ENCODE results near the gene PTPRD. TPM values are rescaled to one million over a fixed set of nuclear protein-coding genes. Genes with fewer than 3 reads are reported as not detected.

The PTPRD gene
- total RNA-seq, 3 donors from 2014 or later (not counting 1 experiment from before 2014, with no cell fraction given): 0.05 to 0.68 TPM; not detected in 1

- no peak overlapping the region for H3K4me3 Mint-ChIP-seq
- no peak for TF ChIP-seq CTCF (IDR thresholded peaks at IDR 0.05)
- H3K27me3 Mint-ChIP-seq (ENCODE audit: low read depth in 2 of 2): no peaks in the 10 kb centered on the region
- no peaks in the 10 kb centered on the region for H3K4me1 Mint-ChIP-seq
- H3K36me3 ChIP-seq (ENCODE audit: control insufficient read depth, insufficient read depth, low read length): no peaks in the 10 kb centered on the region
- no peak overlapping the region for H3K27ac Mint-ChIP-seq
- H3K9me3 Mint-ChIP-seq: peaks cover 0 to 3% of the 10 kb centered on the region in 2 donors
- intact Hi-C loops (cut with micrococcal nuclease): no loop called here
- no peaks in the 10 kb centered on the region for H3K36me3 Mint-ChIP-seq
- DNase-seq: no peak
- WGBS (ENCODE audit: insufficient coverage): 85% methylated on average over 2 of the region's 4 CpGs
- no peaks in the 10 kb centered on the region for H3K9me3 ChIP-seq (ENCODE audit: control insufficient read depth, insufficient read depth, low read length)
- H3K4me1 ChIP-seq (ENCODE audit: control insufficient read depth, insufficient read depth, low read length): no peaks in the 10 kb centered on the region
- H3K27ac ChIP-seq (ENCODE audit: low read length): no peak overlapping the region
- no peaks in the 10 kb centered on the region for H3K27me3 ChIP-seq (ENCODE audit: control insufficient read depth, insufficient read depth, low read length)
- ATAC-seq: no peak
- H3K4me3 ChIP-seq (ENCODE audit: low read length): no peak overlapping the region
Observed at GRCh38 chr9:8718121-8718725, 1894.6 kb downstream of the PTPRD start.

GRCh38 chr9:8717146-8717545 lies 1895.7 kb downstream of the PTPRD start:
- ATAC-seq (no peak), DNase-seq (no peak)
- Histone ChIP-seq H3K27me3 (ENCODE audit: control insufficient read depth, insufficient read depth, low read length) (no peaks in the 10 kb centered on the region), H3K4me1 (ENCODE audit: control insufficient read depth, insufficient read depth, low read length) (no peaks in the 10 kb centered on the region), H3K27ac (ENCODE audit: low read length) (no peak overlapping the region), H3K4me3 (ENCODE audit: low read length) (no peak overlapping the region), H3K36me3 (ENCODE audit: control insufficient read depth, insufficient read depth, low read length) (no peaks in the 10 kb centered on the region), H3K9me3 (ENCODE audit: control insufficient read depth, insufficient read depth, low read length) (no peaks in the 10 kb centered on the region)
- Mint-ChIP-seq H3K36me3 (no peaks in the 10 kb centered on the region), H3K27me3 (ENCODE audit: low read depth in 2 of 2) (no peaks in the 10 kb centered on the region), H3K9me3 (peaks cover 0 to 3% of the 10 kb centered on the region in 2 donors), H3K4me1 (no peaks in the 10 kb centered on the region), H3K27ac (no peak overlapping the region), H3K4me3 (no peak overlapping the region)
- TF ChIP-seq CTCF (IDR thresholded peaks at IDR 0.05): no peak
- intact Hi-C loops (cut with micrococcal nuclease): no loop called here
- 80% methylated on average over 1 of the region's 3 CpGs for WGBS (ENCODE audit: insufficient coverage)

- H3K27ac ChIP-seq (ENCODE audit: low read length): no peak overlapping the region
- H3K27me3 ChIP-seq (ENCODE audit: control insufficient read depth, insufficient read depth, low read length): no peaks in the 10 kb centered on the region
- no peaks in the 10 kb centered on the region for H3K4me1 ChIP-seq (ENCODE audit: control insufficient read depth, insufficient read depth, low read length)
- no peaks in the 10 kb centered on the region for H3K9me3 ChIP-seq (ENCODE audit: control insufficient read depth, insufficient read depth, low read length)
- ATAC-seq (no peak), DNase-seq (no peak)
- Mint-ChIP-seq H3K4me1 (no peaks in the 10 kb centered on the region), H3K36me3 (no peaks in the 10 kb centered on the region), H3K27ac (no peak overlapping the region), H3K27me3 (ENCODE audit: low read depth in 2 of 2) (no peaks in the 10 kb centered on the region), H3K9me3 (peaks cover 0 to 3% of the 10 kb centered on the region in 2 donors), H3K4me3 (no peak overlapping the region)
- H3K4me3 ChIP-seq (ENCODE audit: low read length): no peak overlapping the region
- H3K36me3 ChIP-seq (ENCODE audit: control insufficient read depth, insufficient read depth, low read length): no peaks in the 10 kb centered on the region
- WGBS (ENCODE audit: insufficient coverage): no CpG with 5 or more reads among the region's 2 CpGs
- intact Hi-C loops (cut with micrococcal nuclease): no loop called here
- TF ChIP-seq CTCF (IDR thresholded peaks at IDR 0.05): no peak
Observed at GRCh38 chr9:8715788-8716187, 1897.0 kb downstream of the PTPRD start.

GRCh38 chr9:8713811-8714165 lies 1899.0 kb downstream of the PTPRD start:
- 93% methylated on average over 8 of the region's 8 CpGs for whole genome bisulfite sequencing (ENCODE audit: insufficient coverage)
- intact Hi-C loops (cut with micrococcal nuclease): no loop called here
- no peak overlapping the region for H3K4me3 ChIP-seq (ENCODE audit: low read length)
- Mint-ChIP-seq H3K4me3 (no peak overlapping the region), H3K9me3 (peaks cover 0 to 3% of the 10 kb centered on the region in 2 donors), H3K27me3 (ENCODE audit: low read depth in 2 of 2) (no peaks in the 10 kb centered on the region), H3K4me1 (no peaks in the 10 kb centered on the region), H3K36me3 (no peaks in the 10 kb centered on the region), H3K27ac (no peak overlapping the region)
- ATAC-seq (no peak), DNase-seq (no peak)
- no peaks in the 10 kb centered on the region for H3K36me3 ChIP-seq (ENCODE audit: control insufficient read depth, insufficient read depth, low read length)
- no peaks in the 10 kb centered on the region for H3K9me3 ChIP-seq (ENCODE audit: control insufficient read depth, insufficient read depth, low read length)
- no peak overlapping the region for H3K27ac ChIP-seq (ENCODE audit: low read length)
- no peaks in the 10 kb centered on the region for H3K4me1 ChIP-seq (ENCODE audit: control insufficient read depth, insufficient read depth, low read length)
- no peaks in the 10 kb centered on the region for H3K27me3 ChIP-seq (ENCODE audit: control insufficient read depth, insufficient read depth, low read length)
- no peak for TF ChIP-seq CTCF (IDR thresholded peaks at IDR 0.05)
